Stimulated activated CD8-positive, alpha-beta memory T cell treated with anti-CD3 and anti-CD28 coated beads, Interleukin-2, amount 100 ng/mL, for 1 hour (primary cell): ENCODE measurements around the gene SHC2.
A peak's percentile ranks its signal among the peaks of the same experiment; 100 is the strongest.

Experiments
- DNase-seq, 2 donors: peaks; one replicate each; pipeline ENCODE4 v3.0.0-alpha.2; 2020; ENCODE audit warnings: low read depth in 2 of 2

SHC2 gene

GRCh38 chr19:460877-461720, at the start of gene SHC2:
TSS of gene SHC2 (minus strand) at chr19:461033. CDS start at chr19:460996, 37 bp downstream.
- DNase-seq, result no peak

- DNase-seq, result no peak
Measured at GRCh38 chr19:508204-509150, 47.6 kb upstream of the SHC2 start.

GRCh38 chr19:507286-508203, 46.7 kb upstream of the SHC2 start, which contains the start of gene TPGS1:
TSS of gene TPGS1 (plus strand) at chr19:507497. CDS start at chr19:507507, 10 bp downstream.
- DNase-seq, result peak; percentile 68 to 77

GRCh38 chr19:506404-507285, 45.8 kb upstream of the SHC2 start:
- peak; percentile 84 to 89 for DNase-seq

- no peak for DNase-seq
Measured at GRCh38 chr19:504616-505015, 43.8 kb upstream of the SHC2 start.

- no peak for DNase-seq
Measured at GRCh38 chr19:501646-502045, 40.8 kb upstream of the SHC2 start.

- no peak for DNase-seq
Measured at GRCh38 chr19:498977-499623, 38.3 kb upstream of the SHC2 start.

- DNase-seq, result no peak
Measured at GRCh38 chr19:498511-498891, 37.7 kb upstream of the SHC2 start.

- DNase-seq, result no peak
Measured at GRCh38 chr19:497869-498510, 37.2 kb upstream of the SHC2 start.

- DNase-seq, result no peak
Measured at GRCh38 chr19:497491-497868, 36.6 kb upstream of the SHC2 start.

GRCh38 chr19:496986-497385, 36.2 kb upstream of the SHC2 start:
- DNase-seq, result no peak

- DNase-seq, result no peak
Measured at GRCh38 chr19:496112-496665, 35.4 kb upstream of the SHC2 start, which contains the start of gene MADCAM1. TSS of gene MADCAM1 (plus strand) at chr19:496486. CDS start at chr19:496500, 14 bp downstream.

GRCh38 chr19:495402-496111, 34.7 kb upstream of the SHC2 start:
- no peak for DNase-seq

GRCh38 chr19:495081-495401, 34.2 kb upstream of the SHC2 start:
- no peak for DNase-seq

- no peak for DNase-seq
Measured at GRCh38 chr19:494171-495080, 33.6 kb upstream of the SHC2 start.

GRCh38 chr19:493391-494170, 32.7 kb upstream of the SHC2 start:
- no peak for DNase-seq

GRCh38 chr19:492091-492531, 31.3 kb upstream of the SHC2 start:
- DNase-seq, result peak in 1 of 2 donors; percentile 14
